Activated naive CD4-positive, alpha-beta T cell (primary cell): ENCODE measurements around the gene PHRF1.

Experiments used
- DNase-seq, 4 experiments: peaks; one replicate each; lab custom pipeline; 2025; lab: John Stamatoyannopoulos, UW

PHRF1 gene

GRCh38 chr11:596374-596773 lies 20.1 kb downstream of the PHRF1 start:
- no peak for DNase-seq

GRCh38 chr11:597166-597725 lies 21.0 kb downstream of the PHRF1 start:
- DNase-seq: no peak

- no peak for DNase-seq
Measured at GRCh38 chr11:598005-598680, 21.9 kb downstream of the PHRF1 start.

GRCh38 chr11:601573-602245 lies 25.4 kb downstream of the PHRF1 start:
- DNase-seq: no peak

GRCh38 chr11:603154-603553 lies 26.9 kb downstream of the PHRF1 start:
- no peak for DNase-seq

- no peak for DNase-seq
Measured at GRCh38 chr11:605286-606129, 29.2 kb downstream of the PHRF1 start.

- no peak for DNase-seq
Measured at GRCh38 chr11:606245-606644, 30.0 kb downstream of the PHRF1 start.

GRCh38 chr11:607020-607780 lies 30.9 kb downstream of the PHRF1 start:
- DNase-seq: no peak

DNA sequence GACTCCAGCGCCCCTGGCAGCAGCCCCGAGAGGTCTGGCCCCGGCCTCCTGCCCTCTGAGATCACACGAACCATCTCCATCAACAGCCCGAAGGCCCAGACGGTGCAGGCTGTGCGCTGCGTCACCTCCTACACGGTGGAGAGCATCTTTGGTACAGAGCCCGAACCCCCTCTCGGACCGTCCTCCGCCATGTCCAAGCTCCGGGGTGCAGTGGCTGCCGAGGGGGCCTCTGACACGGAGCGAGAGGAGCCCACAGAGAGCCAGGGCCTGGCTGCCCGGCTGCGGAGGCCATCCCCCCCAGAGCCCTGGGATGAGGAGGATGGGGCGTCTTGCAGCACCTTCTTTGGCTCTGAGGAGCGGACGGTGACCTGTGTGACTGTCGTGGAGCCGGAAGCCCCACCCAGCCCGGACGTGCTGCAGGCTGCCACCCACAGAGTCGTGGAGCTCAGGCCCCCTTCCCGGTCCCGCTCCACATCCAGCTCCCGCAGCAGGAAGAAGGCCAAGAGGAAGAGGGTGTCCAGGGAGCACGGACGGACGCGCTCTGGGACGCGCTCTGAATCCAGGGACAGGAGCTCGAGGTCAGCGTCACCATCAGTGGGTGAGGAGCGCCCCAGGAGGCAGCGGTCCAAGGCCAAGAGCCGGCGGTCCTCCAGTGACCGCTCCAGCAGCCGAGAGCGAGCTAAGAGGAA lies 31.8 kb downstream of the PHRF1 start:
- DNase-seq: no peak

- DNase-seq: no peak
Measured at GRCh38 chr11:608791-609251, 32.6 kb downstream of the PHRF1 start.

DNA sequence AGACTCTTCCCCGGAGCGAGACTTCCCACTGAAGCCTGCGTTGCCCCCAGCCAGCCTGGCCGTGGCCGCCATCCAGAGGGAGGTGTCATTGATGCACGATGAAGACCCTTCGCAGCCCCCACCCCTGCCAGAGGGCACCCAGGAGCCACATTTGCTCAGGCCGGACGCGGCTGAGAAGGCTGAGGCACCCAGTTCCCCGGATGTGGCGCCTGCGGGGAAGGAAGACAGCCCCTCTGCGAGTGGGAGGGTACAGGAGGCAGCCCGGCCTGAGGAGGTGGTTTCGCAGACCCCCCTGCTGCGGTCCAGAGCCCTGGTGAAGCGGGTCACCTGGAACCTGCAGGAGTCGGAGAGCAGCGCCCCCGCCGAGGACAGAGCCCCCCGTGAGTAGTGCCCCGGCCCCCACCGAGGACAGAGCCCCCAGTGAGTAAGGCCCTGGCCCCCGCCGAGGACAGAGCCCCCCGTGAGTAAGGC lies 33.1 kb downstream of the PHRF1 start:
- DNase-seq: no peak

DNA sequence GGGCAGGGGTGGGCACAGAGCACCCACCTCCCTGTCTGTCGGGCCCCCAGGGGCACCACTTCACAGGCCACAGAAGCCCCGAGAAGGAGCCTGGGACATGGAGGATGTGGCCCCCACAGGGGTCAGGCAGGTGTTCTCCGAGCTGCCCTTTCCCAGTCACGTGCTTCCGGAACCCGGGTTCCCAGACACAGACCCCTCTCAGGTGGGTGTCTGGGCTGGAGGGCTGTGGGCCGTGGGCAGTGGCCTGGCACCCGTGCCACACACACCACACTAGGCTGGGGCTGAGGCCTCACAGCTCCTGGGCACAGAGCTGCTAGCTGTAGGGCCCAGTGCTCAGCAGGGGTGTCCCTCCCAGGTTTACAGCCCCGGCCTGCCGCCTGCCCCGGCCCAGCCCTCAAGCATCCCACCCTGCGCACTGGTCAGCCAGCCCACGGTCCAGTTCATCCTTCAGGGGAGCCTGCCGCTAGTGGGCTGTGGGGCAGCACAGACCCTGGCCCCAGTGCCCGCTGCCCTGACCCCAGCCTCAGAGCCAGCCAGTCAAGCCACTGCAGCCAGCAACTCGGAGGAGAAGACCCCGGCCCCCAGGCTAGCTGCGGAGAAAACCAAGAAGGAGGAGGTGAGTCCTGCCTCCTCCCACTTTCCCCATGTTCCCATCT lies 34.0 kb downstream of the PHRF1 start:
- DNase-seq: no peak

DNA sequence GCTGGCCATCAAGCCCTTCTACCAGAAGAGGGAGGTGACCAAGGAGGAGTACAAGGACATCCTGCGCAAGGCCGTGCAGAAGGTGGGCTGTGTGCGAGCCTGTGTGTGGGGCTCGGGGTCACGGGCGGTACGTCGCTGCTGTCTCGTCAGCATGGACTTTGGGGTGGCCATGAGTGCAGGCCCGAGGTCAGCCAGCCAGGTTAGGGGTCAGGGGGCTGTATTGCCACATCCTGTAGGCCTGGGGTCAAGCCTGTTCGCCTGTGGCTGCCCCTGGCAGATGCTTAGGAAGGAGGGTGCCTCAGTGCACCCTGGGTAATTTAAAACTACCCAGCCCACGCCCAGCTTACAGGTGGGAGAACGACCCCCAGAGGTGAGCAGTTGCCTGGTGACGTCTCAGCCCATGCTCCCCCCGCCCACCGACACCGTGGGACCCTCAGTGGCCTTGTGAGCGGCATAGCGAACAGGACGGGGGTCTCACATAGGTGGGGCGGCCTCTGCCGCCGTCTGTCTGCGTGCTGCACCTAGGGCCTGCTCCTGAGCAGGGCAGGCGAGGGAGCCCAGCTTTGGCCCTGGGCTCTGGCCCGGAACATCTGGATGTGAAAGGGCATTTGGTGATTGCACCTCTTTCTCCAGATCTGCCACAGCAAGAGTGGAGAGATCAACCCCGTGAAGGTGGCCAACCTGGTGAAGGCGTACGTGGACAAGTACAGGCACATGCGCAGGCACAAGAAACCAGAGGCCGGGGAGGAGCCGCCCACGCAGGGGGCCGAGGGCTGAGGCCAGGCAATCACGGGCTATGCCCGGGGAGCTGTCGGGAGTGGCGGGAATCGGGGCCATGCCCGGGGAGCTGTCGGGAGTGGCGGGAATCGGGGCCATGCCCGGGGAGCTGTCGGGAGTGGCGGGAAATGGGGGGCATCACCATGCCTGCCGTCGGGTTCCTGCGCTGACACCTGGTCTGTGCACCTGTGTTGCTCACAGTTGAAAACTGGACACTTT lies 35.0 kb downstream of the PHRF1 start:
- DNase-seq: no peak

- DNase-seq: no peak
Measured at GRCh38 chr11:612201-612960, 36.1 kb downstream of the PHRF1 start.

- no peak for DNase-seq
Measured at GRCh38 chr11:612961-613300, 36.7 kb downstream of the PHRF1 start.

DNA sequence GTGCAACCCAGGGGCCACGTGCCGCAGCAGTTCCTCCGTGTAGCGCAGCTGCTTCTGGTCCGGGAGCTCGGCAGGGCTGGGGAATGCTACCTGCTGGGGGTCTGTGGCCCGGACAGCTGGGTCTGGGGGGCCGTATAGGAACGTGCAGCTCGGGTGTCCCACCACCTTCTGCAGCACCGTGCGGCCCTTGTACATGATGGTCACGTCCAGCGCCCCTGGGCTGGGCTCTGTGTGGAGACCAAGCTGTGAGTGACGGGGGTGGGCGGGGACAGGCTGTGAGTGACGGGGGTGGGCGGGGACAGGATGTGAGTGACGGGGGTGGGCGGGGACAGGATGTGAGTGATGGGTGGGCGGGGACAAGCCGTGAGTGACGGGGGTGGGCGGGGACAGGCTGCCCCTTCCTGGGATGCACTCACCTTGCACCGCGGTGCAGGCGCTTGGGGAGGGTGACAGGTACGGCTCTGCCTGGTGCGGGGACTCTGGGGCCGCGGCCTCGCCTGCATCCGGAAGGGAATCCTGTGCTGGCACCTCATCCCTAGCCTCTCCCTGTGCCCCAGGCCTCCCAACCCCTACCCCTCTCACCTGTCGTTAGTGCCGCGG lies 37.2 kb downstream of the PHRF1 start:
- DNase-seq: peak; percentile 36 to 89 (median 67)

DNA sequence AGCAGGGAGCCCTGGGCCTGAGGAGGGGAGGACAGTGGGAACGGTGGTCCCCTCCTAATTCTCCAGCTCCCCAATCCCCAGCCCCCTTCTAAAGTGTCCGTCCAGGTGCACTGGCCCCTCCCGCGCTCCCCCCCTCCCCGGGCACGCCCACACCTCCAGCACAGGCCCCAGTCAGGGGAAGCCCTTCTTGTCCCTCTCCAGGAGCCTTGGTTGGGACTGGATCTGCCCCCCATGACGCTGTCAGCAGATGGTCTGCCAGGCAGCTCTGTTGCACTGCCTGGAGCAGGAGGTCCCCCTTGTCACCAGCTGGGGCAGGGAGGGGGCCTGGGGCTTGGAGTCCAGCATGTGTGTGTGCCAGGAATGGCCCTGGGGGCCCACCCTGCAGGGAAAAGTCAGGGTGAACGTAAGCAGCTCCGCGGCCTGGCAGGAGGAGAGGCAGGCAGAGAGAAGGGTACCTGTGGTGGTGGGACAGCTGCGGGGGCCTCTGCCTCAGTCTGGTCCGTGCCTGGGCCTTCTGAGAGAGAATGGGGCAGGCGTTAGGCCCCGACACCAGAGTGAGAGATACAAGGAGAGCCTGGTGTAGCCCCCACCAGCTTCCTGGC lies 37.9 kb downstream of the PHRF1 start:
- no peak for DNase-seq
